Psoas muscle (tissue), 8 donors: ENCODE measurements around the gene RBM20. TPM values are rescaled to one million over a fixed set of nuclear protein-coding genes. Genes with fewer than 3 reads are reported as not detected.
A peak's percentile ranks its signal among the peaks of the same experiment; 100 is the strongest.

Experiments
- ATAC-seq, 4 donors: fragments of 200-7000 bp; cut with Tn5 transposase; one replicate each; pipeline ENCODE4 v1.9.1; 2020; ENCODE audit warnings: moderate library complexity in 3 of 4, mild to moderate bottlenecking in 2 of 4
- DNase-seq, 2 donors: peaks; one replicate each; pipeline ENCODE4 v3.0.0-alpha.2; 2020
- H3K27ac ChIP-seq: fragments of 200-600 bp; one replicate; pipeline ENCODE4 v1.8.0; 2022
- H3K27me3 ChIP-seq, 3 donors: fragments of 200-600 bp in 1 of 3; one replicate each; pipeline versions ENCODE4 v1.6.1 to v1.8.0; 2013 to 2022; ENCODE audit warnings: low read length in 2 of 3, mild to moderate bottlenecking in 2 of 3, moderate library complexity in 1 of 3; ENCODE audit not compliant: insufficient read depth in 3 of 3
- H3K36me3 ChIP-seq, 2 donors: fragments of 200-600 bp in 1 of 2; one replicate each; pipeline versions ENCODE4 v1.6.1 to v1.8.0; 2013 to 2022; ENCODE audit warnings: low read depth in 1 of 2, mild to moderate bottlenecking in 1 of 2, moderate library complexity in 1 of 2; ENCODE audit not compliant: insufficient read depth in 1 of 2
- H3K4me1 ChIP-seq: fragments of 200-600 bp; one replicate; pipeline ENCODE4 v1.8.0; 2022
- H3K4me3 ChIP-seq: fragments of 200-600 bp; one replicate; pipeline ENCODE4 v1.8.0; 2022; ENCODE audit warnings: mild to moderate bottlenecking
- H3K9me3 ChIP-seq: fragments of 200-600 bp; one replicate; pipeline ENCODE4 v1.8.0; 2022
- WGBS, 3 donors: extraction: QIAGEN DNeasy Blood & Tissue Kit; methylation state at CpG; one replicate each; pipeline versions ENCODE4 v1.1.6 to v1.1.7; 2013; 5-methylcytosine and 5-hydroxymethylcytosine counted together
- intact Hi-C, 2 donors: fragments of 100-400 bp; cut with DNase I; formaldehyde crosslinking; loops; one replicate each; pipeline versions ENCODE4 v1.11.0 to v1.14.2; 2022
- polyA plus RNA-seq, 3 donors: library from polyadenylated mRNA; stranded (reverse); fragments of 200-250 nt; gene quantifications; one replicate each; pipeline ENCODE4 v1.2.3, GENCODE V29; 2013
- total RNA-seq, 4 donors: library from RNA; stranded (reverse); fragmentation: NEBNext Ultra II Directional in 2 of 4; extraction: Animal tissue kit (Norgen Biotek cat#: 25700) in 2 of 4; gene quantifications; one replicate each; pipeline versions ENCODE4 v1.2.1 to v1.2.4, GENCODE V29; 2021 to 2023
- TF ChIP-seq, protein P1 (sequence below): fragments of 200-600 bp; IDR thresholded peaks from one replicate; pipeline ENCODE4 v1.8.0; 2022; ENCODE audit warnings: antibody characterized with exemption
- donor health status: healthy with polysubstance abuse.
- donor health status: DM: no; HTN: no; CAD: no; lungs with moderate emphysema.
- donor health status: Bipolar disorder and iron deficiency.
- donor health status: healthy.
- donor health status: DM: yes; HTN: yes; CAD: no.
- donor health status: DM: no; HTN: no; CAD: no.
- donor health status: DM: no; HTN: no; CAD: no.
- donor health status: DM: yes; HTN: yes; CAD: no.

The RBM20 gene
- total and polyA plus RNA-seq, 7 donors, result 1.6 to 48.8 (median 14.2) TPM

DNA sequence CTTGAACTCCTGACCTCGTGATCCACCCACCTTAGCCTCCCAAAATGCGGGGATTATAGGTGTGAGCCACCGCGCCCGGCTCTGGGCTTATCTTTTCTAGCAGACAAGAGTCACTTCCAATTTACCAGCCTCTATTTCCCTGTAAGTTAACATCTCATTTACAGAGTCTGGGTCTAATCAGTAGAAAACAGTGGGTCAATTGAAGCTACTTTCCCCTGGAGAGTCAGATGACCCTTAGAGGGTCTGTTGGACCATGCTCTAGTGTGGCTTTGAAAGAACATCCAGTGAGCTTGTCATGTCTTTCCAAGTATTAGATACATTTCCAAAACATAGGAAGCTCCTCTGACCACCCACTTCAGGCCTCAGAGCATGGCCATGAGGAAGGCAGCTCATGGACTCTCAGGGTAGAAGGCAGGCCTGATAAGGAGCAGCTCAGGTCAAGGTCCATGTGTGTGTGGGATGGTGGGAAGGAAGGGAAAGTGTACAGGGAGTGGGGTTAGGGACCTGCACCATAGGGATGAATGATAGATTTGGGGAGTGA, 27.6 kb upstream of the RBM20 start:
- H3K27me3 ChIP-seq, result no peaks in the 10 kb centered on the region
- H3K4me3 ChIP-seq, result no peak overlapping the region
- H3K36me3 ChIP-seq, result no peaks in the 10 kb centered on the region
- H3K27ac ChIP-seq, result no peak overlapping the region
- H3K4me1 ChIP-seq, result peaks cover 9% of the 10 kb centered on the region
- ATAC-seq (no peak), DNase-seq (no peak)
- 97 to 99% (median 99%) methylated on average over 5 of the region's 5 CpGs for WGBS, 3 donors
- intact Hi-C loops, result loop anchor here (10.0 kb wide), 1 partner anchor 278 kb away; no protein-coding TSS in a partner anchor
- H3K9me3 ChIP-seq, result peaks cover 3% of the 10 kb centered on the region
- TF ChIP-seq, protein P1, sequence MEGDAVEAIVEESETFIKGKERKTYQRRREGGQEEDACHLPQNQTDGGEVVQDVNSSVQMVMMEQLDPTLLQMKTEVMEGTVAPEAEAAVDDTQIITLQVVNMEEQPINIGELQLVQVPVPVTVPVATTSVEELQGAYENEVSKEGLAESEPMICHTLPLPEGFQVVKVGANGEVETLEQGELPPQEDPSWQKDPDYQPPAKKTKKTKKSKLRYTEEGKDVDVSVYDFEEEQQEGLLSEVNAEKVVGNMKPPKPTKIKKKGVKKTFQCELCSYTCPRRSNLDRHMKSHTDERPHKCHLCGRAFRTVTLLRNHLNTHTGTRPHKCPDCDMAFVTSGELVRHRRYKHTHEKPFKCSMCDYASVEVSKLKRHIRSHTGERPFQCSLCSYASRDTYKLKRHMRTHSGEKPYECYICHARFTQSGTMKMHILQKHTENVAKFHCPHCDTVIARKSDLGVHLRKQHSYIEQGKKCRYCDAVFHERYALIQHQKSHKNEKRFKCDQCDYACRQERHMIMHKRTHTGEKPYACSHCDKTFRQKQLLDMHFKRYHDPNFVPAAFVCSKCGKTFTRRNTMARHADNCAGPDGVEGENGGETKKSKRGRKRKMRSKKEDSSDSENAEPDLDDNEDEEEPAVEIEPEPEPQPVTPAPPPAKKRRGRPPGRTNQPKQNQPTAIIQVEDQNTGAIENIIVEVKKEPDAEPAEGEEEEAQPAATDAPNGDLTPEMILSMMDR, result no peak

DNA sequence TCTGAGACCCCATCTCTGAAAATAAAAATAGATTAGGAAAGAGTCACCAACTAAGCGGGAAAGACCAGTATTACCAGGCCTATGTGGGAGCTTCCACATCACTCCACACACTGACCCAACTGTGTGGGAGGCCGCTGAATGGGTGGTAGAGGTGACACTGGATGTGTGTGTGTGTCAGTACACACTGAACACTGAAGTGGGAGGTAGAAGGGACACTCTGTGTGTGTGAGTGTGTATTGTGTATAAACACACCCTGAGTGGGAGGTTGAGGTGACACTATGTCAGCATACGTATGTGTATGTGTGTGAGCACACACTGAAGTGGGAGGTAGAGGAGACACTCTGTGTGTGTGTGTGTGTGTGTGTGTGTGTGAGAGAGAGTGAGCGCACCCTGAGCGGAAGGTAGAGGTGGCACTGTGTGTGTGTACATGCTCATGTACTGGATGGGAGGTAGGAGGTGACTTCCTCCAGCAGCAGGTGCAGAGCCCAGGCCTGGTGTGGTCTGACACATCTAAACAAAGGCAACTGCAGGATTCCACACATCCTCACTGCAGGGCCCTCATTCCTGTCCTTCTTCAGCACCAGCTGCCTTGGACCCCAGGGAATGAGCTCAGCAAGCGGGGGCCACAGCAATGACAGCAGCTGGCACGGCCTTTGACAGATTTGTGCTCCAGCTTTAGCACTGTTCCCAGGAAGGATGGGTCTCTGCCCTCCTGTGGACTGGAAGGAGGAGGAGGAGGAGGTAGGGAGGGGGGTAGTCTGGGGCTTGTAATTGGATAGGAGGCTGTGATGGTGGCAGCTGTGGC, 26.5 kb upstream of the RBM20 start:
- TF ChIP-seq, protein P1, result no peak
- intact Hi-C loops, result loop anchor here (10.0 kb wide), 1 partner anchor 277 kb away; no protein-coding TSS in a partner anchor
- peak in 2 of 4 donors; percentile 22 to 28 for ATAC-seq
- no peak for DNase-seq
- Histone ChIP-seq H3K4me3 (no peak overlapping the region), H3K9me3 (peaks cover 3% of the 10 kb centered on the region), H3K36me3 (no peaks in the 10 kb centered on the region), H3K27me3 (no peaks in the 10 kb centered on the region), H3K27ac (no peak overlapping the region), H3K4me1 (peaks cover 9% of the 10 kb centered on the region)
- 90 to 95% (median 93%) methylated on average over 7 of the region's 7 CpGs for WGBS, 3 donors

DNA sequence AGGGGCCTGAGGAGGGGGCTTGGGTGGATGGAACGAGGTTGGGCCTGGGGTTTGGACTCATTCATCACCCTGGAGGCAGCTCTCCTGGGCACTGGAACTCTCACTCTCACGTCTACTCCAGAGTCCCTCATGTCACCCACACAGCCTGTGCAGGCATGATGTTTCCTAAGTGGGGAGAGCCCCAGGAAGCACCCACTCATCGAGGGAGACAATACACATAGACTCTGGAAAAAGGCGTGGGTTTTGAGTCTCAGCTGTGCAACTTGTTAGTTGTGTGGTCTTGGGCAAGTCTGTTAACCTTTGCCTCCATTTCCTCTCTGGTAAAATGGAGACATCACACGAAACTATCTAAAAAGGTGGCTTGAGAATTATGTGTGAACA, 25.9 kb upstream of the RBM20 start:
- no peak overlapping the region for H3K27ac ChIP-seq
- no peaks in the 10 kb centered on the region for H3K36me3 ChIP-seq
- no peak for DNase-seq
- ATAC-seq, result no peak
- H3K4me1 ChIP-seq, result peaks cover 9% of the 10 kb centered on the region
- intact Hi-C loops, result loop anchor here (10.0 kb wide), 1 partner anchor 277 kb away; no protein-coding TSS in a partner anchor
- 65 to 72% (median 69%) methylated on average over 5 of the region's 5 CpGs for WGBS, 3 donors
- no peak overlapping the region for H3K4me3 ChIP-seq
- no peaks in the 10 kb centered on the region for H3K27me3 ChIP-seq
- TF ChIP-seq, protein P1, result no peak
- H3K9me3 ChIP-seq, result peaks cover 3% of the 10 kb centered on the region

GRCh38 chr10:110619514-110620397, 24.4 kb upstream of the RBM20 start:
- Histone ChIP-seq H3K27ac (no peak overlapping the region), H3K27me3 (no peaks in the 10 kb centered on the region), H3K9me3 (peaks cover 3% of the 10 kb centered on the region), H3K4me1 (peaks cover 7% of the 10 kb centered on the region), H3K4me3 (no peak overlapping the region), H3K36me3 (no peaks in the 10 kb centered on the region)
- TF ChIP-seq, protein P1, result no peak
- WGBS, 3 donors, result 49 to 62% (median 55%) methylated on average over 3 of the region's 3 CpGs
- DNase-seq, result no peak
- ATAC-seq, result peak in 1 of 4 donors; percentile 25
- intact Hi-C loops, result loop anchor here (10.0 kb wide), 1 partner anchor 275 kb away; no protein-coding TSS in a partner anchor
